Stimulated activated CD4-positive, alpha-beta T cell treated with anti-CD3 and anti-CD28 coated beads, Interleukin-15, amount 100 ng/mL, for 24 hours (primary cell): ENCODE measurements around the gene KIF26B.

Experiments used
- DNase-seq: peaks from one replicate; pipeline ENCODE4 v3.0.0-alpha.2; 2020

KIF26B gene

DNA sequence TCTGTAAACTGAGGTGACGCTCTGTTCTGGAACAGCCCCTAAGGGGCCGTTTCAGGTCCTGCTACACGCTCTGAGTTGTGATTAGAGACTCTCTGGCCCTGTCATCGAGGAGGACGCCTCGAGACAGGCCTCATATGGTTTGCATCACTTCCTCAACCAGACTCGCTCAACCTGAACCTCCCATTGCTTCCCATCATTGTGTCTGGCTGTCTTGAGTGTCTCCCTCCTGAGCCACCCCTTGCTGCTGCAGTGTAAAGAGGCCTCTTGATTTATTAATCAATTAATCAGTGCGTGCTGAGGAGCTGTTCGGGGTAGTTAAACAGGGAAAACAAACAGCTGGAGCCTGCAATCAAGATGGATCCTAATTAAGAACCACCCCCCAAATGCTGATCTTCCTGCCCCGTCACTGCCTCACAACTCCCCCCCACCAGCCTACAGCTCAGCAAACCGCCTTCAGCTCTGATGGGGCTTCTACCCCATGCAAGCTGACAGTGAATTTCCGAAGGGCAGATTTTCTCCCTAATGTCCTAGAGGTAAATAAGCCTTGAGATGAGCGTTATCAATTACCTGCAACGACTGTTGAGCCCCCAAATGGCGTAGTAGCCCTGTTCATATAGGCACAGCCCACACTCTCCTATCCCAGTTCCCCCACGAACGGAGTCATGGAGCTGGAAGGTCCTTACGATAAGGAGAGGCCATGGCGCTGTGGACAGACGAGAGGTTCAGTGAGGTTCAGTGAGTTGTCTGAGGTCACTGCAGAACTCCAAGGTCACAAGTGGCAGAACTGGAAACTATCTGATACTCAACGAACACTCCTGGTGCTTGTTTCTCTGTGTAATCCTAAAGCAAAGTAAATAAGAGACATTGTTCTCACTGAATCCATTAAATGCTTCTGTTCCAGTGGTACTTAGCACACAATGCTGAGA, 210.6 kb downstream of the KIF26B start:
- DNase-seq: no peak

DNA sequence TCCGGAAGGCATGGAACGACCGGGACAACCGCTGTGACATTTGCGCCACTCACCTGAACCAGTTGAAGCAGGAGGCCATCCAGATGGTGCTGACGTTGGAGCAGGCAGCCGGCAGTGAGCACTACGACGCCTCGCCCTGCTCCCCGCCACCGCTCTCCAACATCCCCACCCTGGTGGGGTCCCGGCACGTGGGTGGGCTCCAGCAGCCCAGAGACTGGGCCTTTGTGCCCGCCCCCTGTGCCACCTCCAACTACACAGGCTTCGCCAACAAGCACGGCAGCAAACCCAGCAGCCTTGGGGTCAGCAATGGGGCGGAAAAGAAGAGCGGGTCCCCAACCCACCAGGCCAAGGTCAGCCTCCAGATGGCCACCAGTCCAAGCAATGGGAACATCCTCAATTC, 212.1 kb downstream of the KIF26B start:
- no peak for DNase-seq

DNA sequence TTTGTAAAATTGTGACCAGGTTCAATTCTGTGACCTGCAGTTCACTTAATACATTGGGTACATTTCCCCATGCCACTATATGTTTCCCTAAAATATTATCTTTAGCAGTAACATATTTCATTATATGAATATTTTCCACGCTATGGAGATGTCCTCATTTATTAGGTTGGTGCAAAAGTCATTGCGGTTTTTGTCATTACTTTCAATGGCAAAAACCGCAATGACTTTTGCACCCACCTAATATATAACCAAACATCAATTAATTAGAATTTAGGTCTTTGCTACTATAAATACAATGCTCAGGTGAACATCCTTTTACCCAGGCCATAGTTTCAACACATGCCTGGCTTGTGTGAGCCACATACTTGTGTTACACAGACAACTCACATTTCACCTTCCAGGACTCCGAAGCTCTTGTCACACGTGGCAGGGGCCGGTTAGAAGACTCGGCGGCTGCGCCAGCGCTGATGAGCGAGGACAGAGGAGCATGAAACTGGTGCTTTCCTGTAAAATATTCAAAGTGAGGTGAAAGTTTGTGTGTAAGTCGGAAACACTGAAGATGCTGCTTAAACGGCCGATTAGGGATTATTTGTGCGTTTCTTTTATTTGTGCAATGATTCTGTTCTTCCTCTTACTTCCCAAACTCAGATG, 215.5 kb downstream of the KIF26B start:
- DNase-seq: no peak

DNA sequence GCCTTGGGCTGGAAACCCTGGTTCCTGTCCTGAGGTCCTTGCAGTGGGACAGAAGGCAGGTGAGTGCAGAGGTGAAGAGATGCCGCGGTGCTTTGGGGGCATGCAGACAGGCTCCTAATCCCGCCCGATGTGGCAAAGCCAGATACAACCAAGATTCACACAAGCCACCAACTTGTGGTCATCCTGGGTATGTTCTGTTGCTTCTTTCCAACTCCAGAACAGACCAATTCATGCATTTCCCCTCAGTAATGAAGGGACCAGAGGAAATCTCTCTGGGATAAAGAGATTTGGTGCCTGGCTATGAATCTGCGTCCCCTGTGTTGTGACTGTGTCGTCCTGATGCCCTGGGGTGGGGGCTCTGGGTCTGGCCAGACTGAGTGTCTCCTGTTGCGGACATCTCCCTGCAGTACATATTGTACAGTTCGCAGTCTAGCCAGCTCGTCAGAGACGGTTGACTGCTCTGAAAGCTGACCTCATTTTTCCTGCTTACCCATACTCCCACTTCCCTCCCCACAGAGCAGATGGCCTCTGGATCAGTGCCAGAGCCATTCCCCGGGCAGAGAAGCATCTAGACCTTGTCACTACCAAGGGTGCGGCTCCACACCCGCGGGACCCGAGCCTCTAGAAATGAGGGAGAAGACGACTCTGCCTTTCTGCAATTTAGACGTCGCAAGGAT, 216.3 kb downstream of the KIF26B start:
- no peak for DNase-seq

DNA sequence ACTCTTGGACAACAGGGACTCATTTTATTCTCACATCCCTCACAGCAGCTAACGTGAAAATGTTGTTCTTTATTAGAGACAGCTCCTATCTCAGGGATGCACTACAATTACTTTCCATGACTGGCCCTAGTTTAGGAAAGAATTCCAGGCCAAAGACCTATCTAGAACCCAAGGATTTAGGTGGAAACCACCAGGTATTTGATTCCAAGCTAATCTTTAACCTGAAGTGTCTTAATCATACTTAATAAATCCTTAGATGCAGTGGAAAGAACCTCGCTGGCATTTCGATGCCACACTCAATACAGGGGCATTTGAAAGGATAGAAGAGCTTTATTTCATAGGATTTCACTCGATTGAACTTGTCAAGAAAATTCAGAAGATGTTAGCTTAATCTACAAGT, 218.3 kb downstream of the KIF26B start:
- DNase-seq: no peak

DNA sequence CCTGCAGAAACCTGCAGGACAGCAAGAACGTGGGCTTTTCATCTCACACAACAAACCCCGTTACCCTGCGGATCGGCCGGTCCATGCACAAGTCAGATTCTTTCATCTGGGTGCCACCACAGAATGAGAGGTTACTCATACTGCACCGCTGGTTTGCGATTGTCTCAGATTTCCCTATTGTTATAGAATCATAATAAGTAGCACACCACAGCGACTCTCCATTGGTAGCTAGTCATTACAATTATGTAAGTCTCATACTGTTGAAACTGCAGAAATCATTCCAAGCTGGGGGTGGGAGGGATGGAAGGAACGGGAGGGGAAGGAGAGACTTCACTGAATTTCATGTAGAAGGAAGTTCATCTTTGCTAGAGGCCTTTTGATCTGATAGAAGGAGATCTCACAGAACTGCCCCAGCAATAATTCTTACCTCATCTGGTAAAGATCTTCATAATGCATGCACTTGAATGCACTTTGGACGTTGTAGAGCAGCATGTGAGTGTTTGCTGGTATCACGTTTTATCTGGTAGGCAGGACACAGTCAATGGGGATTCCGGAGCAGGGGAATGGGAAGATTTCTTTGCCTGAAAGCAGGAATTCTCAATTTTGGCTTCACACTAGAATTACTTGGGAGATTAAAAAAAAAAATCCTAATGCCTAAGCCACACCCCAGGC, 221.1 kb downstream of the KIF26B start:
- no peak for DNase-seq

DNA sequence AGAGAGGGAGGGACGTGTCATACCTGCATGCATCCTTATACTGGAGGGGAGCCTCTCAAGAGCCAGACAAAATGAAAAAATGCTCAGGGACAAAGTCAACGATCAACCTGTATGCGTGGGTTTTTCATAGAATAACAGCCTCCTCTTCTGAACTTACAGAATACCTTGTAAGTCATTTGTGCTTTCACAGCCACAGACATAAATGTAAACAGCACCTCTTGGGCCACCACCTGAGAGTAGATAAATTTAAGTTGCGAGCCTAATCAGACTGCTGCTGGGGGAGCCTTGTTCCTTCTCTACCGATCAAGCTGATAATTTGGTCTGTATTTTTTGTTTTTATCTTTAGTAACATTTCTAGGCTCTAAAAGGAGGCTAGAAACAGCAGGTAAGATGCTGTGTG, 223.1 kb downstream of the KIF26B start:
- DNase-seq: no peak

DNA sequence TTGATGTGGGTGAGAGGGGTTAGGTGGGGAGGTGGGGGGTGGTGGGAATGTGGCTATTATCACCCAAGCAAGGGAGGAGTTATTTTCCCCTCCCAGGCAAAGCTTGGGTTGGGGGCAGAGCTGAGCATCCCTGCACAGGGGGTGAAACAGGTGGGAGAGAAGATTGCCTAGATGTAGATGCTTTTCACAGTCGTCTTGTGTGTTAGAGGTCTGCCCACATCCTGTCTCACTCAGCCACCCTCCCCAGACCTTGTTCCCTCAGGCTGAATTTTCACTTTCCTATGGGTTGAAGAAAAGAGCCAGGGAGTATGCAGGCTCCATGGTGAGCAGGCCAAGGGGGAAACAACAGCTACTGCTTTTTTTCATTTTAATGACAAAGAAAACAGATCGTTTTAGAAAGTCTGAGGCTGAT, 223.5 kb downstream of the KIF26B start:
- peak; percentile 25 for DNase-seq

DNA sequence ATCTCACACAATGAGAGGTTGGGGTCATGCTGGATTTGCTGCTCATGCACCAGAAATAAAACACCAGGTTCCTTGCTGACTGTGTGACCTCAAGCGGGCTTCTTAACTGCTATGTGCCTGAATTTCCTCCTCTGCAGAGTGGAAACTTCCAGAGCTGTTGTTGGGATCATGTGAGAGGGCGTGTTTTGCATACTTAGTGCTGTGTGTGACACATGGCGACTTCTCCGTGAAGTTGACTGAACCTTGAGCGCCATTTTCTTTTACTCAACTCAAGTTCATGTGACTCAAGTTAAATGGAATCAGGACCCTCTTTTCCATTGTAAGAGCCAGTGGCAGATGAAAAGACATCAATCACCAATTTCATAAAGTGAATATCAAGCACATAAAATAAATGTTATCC, 224.0 kb downstream of the KIF26B start:
- DNase-seq: no peak

DNA sequence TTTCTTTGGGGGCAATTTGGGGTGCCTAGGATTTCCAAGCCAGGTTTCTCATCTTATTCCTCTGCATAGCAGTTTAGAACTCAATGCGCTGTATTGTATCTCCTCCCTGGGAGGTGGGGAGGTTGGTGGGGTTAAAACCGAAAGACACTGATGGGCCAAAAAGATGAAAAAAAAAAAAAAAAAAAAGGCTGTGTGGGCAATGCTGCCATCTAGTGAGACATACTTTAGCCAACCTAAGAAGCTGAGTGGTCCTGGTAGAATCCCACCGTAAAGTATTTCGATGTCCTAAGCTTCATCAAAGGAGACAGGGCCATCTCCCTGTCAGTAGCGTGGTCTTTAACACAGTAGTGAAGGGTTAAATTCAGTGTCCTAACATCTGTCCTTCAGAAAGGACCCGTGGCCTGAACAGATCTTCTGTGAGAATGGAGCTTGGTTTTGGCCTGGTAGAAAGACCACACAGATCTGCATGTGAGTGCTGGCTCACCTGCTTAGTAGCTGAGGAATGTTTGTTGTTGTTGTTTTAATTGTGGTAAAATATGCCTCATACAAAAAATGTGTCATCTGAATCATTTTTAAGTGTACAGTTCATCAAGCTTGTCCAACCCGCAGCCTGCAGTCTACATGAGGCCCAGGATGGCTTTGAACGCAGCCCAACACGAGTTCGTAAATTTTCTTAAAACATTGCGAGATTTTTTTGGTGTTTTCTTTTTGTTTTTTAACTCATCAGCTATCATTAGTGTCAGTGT, 226.2 kb downstream of the KIF26B start:
- no peak for DNase-seq

DNA sequence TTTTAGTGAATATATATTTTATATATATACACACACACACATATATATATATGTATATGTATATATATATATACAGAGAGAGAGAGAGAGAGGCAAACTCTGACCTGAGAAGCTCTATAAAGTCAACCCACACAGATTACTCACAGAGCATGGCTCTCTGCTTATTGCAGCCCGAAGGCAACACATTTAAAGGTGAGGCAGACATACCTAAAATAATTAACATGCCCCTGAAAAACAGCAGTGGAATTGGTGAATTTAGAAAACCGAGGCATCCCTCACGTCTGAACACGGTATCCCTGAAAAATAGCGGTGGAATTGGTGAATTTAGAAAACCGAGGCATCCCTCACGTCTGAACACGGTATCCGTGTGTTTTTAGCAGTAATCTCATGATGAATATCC, 228.2 kb downstream of the KIF26B start:
- DNase-seq: no peak

DNA sequence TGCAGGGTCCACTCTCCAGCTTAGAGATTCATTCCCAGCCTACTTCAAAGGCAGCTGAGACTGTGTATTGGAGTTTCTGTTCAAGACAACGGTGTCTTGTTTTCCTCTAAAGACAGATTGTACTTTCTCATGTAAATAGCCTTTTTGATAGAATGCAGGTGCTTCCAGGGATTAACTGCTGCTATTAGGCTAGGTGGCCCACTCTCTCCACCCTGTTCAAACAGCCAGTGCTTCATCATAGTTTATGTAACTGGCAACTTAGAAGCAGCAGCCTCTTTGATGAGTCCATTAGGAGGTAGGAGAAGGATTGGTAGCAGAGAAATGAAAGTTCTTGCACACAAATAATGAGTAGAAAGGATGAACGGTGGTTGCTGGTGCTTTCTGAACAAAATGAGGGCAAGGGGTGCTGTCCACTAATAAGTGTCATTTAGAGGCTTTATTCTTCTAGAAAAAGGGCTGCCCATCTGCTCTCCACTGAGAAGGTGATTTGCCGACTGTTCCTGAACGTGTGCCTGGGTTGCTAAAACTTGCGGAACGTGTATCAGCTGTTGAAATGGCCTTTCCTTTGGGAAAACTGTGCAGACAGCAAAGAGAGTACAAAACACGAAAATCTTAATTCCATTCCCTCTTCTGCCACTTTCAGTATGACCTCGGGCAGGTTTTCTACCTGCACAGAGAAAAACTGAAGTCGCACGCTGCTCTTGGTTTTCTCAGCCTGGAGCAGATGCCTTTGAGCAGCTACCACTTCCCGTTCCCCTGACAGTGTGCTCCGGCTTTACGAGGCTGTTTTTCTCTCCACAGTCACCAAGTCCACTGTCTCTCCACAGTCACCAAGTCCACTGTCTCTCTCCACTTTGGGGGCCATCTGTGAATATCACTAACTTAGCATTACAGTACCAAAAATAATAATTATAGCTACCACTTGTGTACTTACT, 228.9 kb downstream of the KIF26B start:
- no peak for DNase-seq

DNA sequence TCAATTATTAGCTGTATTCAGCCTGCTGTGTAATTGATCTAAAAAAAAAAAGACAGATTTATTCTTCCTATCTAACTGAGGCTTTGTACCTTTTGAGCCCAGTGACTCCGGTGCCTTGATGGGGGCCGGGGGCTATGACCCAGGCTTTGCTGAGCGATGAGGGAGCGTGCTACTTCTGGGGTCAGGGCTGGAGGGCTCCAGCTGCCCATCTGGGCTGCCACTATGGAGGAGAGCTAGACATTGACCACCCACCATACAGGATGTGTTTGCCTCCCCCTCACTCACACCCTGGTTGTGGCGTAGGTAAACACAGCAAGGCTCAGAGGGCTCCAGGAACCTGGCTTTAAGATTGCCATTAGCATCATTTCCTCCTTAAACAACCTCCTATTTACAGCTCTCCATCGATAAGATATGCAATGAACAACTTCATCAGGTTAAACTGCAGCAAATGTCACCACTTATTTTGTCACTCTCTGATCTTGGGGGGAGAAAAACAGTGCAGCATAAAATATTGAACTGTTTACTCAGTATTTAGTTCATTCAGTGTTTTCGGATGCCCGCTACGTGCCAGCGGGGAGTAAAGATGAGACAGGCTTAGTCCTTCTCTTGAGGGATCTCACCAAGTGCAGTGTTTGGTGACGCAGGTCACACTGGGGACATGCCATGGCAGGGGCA, 231.6 kb downstream of the KIF26B start:
- DNase-seq: no peak

DNA sequence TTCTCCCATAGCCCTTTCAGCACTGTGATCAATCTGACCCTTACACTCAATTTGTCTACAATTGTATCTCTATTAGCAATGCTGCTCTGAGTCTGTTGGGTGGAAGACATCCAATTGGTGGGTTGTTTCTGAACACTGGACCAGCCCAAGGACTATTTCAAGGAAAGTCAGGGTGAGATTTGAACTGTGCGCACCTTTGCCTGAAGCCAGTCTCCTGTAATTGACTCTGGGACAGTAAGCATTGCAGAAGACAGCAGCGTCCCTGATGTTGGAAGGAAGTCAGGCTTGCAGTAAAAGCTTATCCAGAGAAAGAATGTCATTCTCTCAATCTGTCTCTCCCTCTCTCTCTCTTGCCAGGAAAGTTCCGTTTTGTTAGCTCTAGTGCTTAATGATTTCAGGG, 233.9 kb downstream of the KIF26B start:
- DNase-seq: no peak

DNA sequence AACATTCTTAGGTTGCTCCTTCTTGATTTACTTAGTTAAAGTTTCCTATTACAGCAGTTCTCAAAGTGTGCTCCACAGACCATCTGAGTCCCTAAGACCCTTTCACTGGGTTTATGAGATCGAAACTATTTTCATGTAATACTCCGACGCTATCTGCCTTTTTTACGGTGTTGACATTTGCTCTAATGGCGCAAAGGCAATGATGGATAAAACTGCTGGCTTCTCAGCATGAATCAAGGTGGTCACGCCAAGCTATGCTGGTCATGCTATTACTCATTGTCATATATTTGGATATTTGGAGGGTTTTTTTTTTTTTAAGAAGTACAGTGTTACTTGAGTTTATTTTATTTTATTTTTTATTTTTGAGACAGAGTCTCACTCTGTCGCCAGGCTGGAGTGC, 235.1 kb downstream of the KIF26B start:
- no peak for DNase-seq

DNA sequence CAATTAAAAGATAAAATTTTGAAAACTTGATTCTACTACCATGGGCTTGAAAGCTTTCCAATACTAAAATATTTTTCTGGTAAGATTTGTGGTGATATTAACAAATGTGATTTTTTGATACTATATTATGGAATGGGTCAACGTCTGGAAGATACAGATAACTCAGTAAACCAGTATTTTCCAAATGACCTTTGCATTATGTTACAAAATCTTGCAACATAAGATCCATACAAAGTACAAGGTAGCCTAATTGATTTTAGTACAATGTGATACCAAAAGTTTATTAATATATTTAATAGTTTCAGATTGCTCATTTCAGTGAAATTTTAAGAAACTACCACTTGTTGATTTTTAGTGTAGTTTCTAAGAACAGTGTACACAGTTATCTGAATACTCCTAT, 236.2 kb downstream of the KIF26B start:
- DNase-seq: no peak

DNA sequence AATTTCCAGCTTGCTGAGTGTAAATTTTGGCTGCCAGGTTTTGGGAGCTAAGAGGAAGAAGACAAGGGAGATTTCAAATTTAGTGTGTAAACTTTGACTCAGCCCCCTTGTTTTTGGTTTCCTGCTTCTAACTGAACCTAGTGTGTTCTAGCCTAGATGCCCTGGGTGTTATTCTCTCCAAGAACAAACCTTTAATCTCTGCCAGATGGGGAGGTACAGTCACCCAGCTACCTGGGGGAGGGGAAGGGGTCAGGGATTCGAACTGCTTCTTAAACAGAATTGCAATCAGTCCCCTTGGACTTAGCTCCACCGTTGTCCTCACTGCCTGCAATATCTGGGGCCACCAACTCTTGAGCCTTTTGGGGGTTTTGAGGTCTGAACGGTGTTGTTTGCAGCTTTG, 238.9 kb downstream of the KIF26B start:
- DNase-seq: no peak

DNA sequence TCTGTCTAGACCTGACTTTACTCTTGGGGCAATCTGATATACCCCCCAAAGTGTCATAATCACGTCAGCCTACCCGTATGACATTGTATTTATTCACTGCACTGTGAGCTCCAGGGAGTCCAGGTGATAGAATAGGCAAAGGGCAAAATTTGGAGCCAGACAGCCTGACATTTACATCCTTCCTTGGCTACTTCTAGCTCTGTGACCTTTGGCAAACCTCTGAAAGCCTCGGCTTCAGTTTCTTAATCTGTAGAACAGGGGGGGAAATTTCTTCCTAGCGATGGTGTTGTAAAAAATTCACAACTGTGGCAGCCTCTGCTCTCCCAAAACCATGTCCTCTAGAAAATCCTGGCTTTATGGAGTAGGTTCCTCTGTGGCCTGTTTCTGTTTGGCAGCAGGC, 240.9 kb downstream of the KIF26B start:
- DNase-seq: no peak

DNA sequence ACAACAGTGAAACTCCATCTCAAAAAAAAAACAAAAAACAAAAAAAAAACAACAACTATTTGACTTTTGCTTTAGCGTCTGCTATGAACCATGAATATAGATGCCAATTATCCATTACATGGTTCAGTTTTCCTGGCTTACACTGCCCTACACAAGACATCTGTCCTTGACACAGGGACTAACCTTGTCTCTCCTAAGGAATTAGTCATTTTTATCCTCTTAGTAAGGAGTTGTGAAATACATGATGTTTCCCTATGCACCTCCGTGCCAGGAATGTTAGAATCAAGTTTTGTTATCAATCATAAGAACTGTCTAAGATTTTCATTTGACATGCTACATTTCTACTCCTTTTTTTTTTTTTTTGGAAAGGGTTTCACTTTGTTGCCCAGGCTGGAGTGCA, 241.8 kb downstream of the KIF26B start:
- no peak for DNase-seq

DNA sequence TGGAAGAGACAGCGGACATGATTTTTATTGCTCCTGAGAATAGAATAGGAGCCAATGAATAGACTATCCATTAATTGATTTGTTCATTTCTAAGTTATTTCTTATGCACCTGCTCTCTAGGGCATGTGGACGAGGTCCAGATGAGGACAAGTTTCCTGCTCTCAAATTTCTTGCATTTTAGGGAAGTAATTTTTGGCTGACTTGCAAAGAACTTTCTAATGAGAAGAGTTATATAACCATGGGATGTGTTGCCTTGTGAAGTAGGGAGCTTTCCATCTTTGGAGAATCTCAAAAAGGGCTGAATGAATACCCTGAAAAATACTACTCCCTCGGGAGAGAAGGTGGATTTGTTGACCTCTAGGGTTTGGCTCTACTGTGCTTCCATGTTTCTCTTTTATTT, 243.0 kb downstream of the KIF26B start:
- no peak for DNase-seq

DNA sequence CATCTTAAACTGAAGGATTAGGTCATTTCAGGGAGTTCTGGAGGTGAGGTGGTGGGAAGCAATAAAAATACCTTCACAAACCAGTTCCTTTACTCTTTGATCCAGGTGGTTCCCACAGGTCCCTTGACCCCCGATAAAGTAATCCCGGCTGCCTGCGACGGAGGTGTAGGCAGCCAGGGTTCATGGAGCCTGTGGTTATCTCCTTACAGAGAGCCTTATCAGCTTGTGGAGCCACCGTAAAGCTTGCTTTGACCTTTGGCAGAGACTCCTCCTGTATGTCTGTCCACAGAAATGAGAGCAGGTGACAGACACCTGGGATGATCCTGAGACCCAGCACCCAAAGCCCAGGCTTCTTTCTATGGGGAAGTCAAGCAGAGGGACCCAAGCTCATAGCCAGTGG, 243.4 kb downstream of the KIF26B start:
- no peak for DNase-seq
